WI38 (cell line): ENCODE results near the gene YBX3.

Source experiments
- H3K4me3 ChIP-seq: 2 replicates; pipeline ENCODE4 v1.5.1; 2011; ENCODE audit warnings: low read depth, mild to moderate bottlenecking, control low read depth, low read length
- TF ChIP-seq, protein P1 (sequence below): IDR thresholded peaks from 2 replicates; pipeline ENCODE4 v1.5.1; 2012; ENCODE audit warnings: low read depth, mild to moderate bottlenecking, control low read depth, low read length

YBX3 gene

DNA sequence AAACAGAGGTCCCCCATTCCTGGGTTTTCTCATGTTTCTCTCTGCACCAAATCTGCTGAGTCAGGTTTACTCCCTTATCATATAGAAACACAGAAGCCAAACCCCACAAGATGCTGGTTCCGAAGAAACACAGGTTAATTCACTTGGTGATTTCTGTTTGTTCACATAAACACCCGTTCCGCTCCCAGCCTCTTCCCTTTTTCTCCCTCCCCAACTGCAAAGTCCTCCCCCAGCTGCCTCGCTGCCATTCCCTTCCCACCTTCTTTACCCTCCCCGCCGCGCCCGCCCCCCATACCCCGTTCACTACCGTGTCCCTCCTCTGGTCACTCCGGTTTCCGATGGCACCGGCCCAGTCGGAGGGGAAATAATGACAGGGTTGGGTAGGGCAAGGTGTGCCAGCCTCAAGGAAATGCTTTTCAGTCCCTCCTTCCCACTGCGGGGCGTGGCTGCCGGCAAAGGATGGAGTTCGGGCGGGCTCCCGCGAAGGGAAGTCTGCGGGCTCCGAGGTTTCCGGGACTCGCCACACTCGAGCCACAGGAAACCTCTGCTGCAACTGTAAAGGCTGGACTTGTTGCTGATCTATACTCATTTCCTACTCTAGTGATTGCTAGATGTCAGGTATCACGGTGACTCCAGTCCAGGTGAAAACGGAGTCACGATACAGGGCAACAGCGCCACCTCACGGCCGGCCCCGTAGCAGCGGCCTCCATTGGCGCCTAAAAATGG is 49.3 kb downstream of the YBX3 start, which contains the start of gene STYK1:
TSS of gene STYK1 (minus strand) at position 394 of the 726 bp plus-strand sequence. CDS start 39,434 bp downstream, outside the sequence.
- TF ChIP-seq, protein P1, sequence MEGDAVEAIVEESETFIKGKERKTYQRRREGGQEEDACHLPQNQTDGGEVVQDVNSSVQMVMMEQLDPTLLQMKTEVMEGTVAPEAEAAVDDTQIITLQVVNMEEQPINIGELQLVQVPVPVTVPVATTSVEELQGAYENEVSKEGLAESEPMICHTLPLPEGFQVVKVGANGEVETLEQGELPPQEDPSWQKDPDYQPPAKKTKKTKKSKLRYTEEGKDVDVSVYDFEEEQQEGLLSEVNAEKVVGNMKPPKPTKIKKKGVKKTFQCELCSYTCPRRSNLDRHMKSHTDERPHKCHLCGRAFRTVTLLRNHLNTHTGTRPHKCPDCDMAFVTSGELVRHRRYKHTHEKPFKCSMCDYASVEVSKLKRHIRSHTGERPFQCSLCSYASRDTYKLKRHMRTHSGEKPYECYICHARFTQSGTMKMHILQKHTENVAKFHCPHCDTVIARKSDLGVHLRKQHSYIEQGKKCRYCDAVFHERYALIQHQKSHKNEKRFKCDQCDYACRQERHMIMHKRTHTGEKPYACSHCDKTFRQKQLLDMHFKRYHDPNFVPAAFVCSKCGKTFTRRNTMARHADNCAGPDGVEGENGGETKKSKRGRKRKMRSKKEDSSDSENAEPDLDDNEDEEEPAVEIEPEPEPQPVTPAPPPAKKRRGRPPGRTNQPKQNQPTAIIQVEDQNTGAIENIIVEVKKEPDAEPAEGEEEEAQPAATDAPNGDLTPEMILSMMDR, result peak; percentile 89
- H3K4me3 ChIP-seq, result peak within 1 kb of the TSS; percentile 70

DNA sequence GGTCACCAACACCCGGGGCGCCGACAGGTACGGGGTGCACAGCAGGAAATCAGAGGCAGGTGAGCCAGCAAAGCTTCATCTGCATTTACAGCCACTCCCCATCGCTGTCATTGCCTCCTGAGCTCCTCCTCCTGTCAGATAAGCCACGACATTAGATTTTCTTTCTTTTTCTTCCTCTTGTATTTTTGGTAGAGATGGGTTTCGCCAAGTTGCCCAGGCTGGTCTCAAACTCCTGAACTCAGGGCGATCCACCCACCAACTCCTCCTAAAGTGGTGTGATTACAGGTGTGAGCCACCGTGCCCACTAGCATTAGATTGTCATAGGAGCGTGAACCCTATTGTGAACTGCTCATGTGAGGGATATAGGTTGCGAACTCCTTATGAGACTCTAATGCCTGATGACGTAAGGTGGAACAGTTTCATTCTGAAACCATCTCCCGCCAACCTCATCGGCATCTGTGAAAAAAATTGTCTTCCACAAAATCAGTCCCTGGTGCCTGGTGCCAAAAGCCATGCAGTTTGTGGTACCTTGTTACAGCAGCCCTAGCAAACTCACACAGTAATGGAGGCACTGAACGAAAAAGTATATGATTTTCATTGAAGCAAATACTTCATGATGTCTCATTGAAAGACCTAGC is 50.8 kb downstream of the YBX3 start:
- no peak overlapping the region for H3K4me3 ChIP-seq
- TF ChIP-seq, protein P1, result no peak

DNA sequence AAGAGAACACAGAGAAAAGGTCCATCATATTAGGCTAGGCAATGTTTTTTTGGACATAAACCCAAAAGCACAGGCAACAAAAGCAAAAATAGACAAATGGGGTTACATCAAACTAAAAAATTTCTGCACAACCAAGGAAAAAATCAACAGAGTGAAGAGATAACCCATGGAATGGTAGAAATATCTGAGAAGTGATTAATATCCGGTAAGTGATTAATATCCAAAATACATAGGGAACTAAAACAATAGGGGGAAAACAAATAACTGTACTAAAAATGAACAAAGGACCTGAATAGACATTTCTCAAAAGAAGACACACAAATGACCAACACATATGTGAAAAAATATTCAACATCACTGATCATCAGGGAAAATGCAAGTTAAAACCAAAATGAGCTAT is 53.6 kb downstream of the YBX3 start:
- TF ChIP-seq, protein P1, result no peak
- H3K4me3 ChIP-seq, result no peak overlapping the region

DNA sequence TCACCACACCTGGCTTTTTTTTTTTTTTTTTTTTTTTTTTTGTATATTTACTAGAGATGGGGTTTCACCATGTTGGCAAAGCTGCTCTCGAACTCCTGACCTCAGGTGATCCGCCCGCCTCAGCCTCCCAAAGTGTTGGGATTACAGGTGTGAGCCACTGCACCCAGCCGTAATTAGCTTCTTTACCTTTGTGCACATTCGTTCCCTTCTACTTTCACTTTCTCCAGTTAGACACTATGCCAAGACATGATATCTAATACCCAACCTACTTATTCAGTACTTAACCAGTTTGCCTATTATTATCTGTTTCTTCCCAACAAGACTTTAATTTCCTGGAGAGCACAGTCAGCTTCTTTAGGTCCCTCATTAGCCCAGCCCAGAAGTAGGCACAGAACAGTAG is 54.6 kb downstream of the YBX3 start:
- TF ChIP-seq, protein P1, result no peak
- no peak overlapping the region for H3K4me3 ChIP-seq

DNA sequence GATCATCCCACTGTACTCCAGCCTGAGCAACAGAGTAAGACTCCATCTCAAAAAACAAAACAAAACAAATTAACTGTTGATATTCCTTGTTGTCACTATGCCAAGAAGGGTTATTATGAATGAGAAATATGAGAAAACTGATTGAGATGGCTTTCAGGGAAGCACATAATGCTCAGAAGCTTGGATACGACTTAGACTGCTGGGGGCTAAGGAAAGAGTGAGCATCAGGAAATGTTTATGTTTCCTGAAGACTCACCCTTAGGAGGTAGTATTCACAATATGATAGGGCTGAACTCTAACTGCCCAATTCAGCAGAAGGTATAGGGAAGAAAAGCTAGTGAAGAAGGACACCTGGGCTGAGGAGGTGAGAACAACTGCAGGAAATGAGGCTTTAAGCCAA is 55.5 kb downstream of the YBX3 start:
- H3K4me3 ChIP-seq, result no peak overlapping the region
- TF ChIP-seq, protein P1, result no peak

DNA sequence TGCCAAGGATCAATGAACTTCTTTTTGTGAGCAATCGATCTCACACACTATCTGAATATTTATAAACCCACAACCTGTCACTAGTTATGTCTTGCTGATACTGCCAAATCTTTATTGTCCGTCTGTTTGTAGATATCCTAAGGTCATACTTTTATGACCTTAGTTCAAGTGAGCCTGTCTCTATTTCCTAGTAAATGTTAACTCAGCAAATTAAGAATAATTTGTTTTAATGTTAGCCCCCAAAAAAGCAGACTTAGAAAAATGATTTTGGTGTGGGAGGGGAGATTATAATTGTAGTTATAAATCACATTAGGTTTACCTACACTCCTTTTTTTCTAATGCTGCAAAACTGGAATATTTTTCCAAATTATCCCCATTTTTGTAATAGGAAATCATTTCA is 58.6 kb downstream of the YBX3 start:
- H3K4me3 ChIP-seq, result no peak overlapping the region
- TF ChIP-seq, protein P1, result no peak

DNA sequence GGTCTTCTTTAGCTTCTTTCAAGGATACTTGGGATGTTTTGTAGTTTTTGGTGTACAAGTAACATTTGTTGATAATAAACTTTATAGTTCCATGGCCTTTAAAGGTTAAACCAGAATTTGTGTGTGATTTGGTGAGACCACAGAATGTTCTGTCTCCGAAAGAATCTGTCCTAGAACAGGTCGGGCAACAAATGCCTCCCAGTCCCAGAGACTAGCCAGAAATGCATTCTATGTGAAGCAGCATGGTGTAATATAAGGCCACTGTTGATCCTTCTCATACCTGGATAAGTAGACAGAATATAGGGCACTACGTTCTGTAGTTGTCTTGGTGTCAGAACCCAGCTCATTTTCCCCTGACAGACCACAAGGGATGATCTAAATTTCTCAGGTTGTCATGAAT is 59.3 kb downstream of the YBX3 start:
- H3K4me3 ChIP-seq, result no peak overlapping the region
- TF ChIP-seq, protein P1, result no peak
